ENCODE results near the gene ADAMTSL5.

Gene ADAMTSL5

GRCh38 chr19:1461862-1462261 is 51.0 kb downstream of the ADAMTSL5 start:
- DNase-seq, result no peak

GRCh38 chr19:1460033-1460995 is 52.5 kb downstream of the ADAMTSL5 start:
- DNase-seq, result no peak

- DNase-seq, result no peak
Observed at GRCh38 chr19:1459479-1459878, 53.3 kb downstream of the ADAMTSL5 start.

- no peak for DNase-seq
Observed at GRCh38 chr19:1457892-1458291, 54.9 kb downstream of the ADAMTSL5 start.

- DNase-seq, result no peak
Observed at GRCh38 chr19:1457031-1457739, 55.6 kb downstream of the ADAMTSL5 start.

- no peak for DNase-seq
Observed at GRCh38 chr19:1456121-1456900, 56.5 kb downstream of the ADAMTSL5 start.

GRCh38 chr19:1455336-1456120 is 57.3 kb downstream of the ADAMTSL5 start:
- peak; percentile 68 for DNase-seq

All from eye (tissue), 1 donor.